Liver (tissue), 9 donors: ENCODE data around the gene IFT43. TPM values are rescaled to one million over a fixed set of nuclear protein-coding genes. Genes with fewer than 3 reads are reported as not detected.

Source experiments
- DNase-seq: peaks from one replicate; pipeline ENCODE4 v3.0.0-alpha.2; 2017; ENCODE audit warnings: low spot score
- H3K27ac ChIP-seq, 2 donors: one replicate each; pipeline ENCODE4 v1.7.0; 2013; ENCODE audit warnings: inconsistent platforms in 2 of 2, low read length in 2 of 2, control low read depth in 1 of 2, low read depth in 1 of 2, mild to moderate bottlenecking in 1 of 2
- H3K27me3 ChIP-seq, 4 donors: one replicate each; pipeline versions ENCODE4 v1.6.1 to v1.7.0; 2013; ENCODE audit warnings: low read length in 3 of 4, inconsistent platforms in 1 of 4, mild to moderate bottlenecking in 1 of 4, moderate library complexity in 1 of 4; ENCODE audit not compliant: control insufficient read depth in 4 of 4, insufficient read depth in 4 of 4
- H3K36me3 ChIP-seq, 4 donors: one replicate each; pipeline versions ENCODE4 v1.6.1 to v1.7.0; 2013; ENCODE audit warnings: low read length in 3 of 4, mild to moderate bottlenecking in 3 of 4, low read depth in 1 of 4, moderate library complexity in 1 of 4; ENCODE audit not compliant: control insufficient read depth in 4 of 4, insufficient read depth in 3 of 4
- H3K4me1 ChIP-seq, 4 donors: one replicate each; pipeline versions ENCODE4 v1.6.1 to v1.7.0; 2013; ENCODE audit warnings: low read length in 3 of 4, mild to moderate bottlenecking in 3 of 4, moderate library complexity in 1 of 4; ENCODE audit not compliant: control insufficient read depth in 4 of 4, insufficient read depth in 4 of 4
- H3K4me3 ChIP-seq, 3 donors: one replicate each; pipeline versions ENCODE4 v1.6.1 to v1.7.0; 2013; ENCODE audit warnings: low read length in 3 of 3, control low read depth in 1 of 3, low read depth in 1 of 3, mild to moderate bottlenecking in 1 of 3
- H3K9ac ChIP-seq, 2 donors: one replicate each; pipeline ENCODE4 v1.7.0; 2013; ENCODE audit warnings: low read length in 2 of 2, mild to moderate bottlenecking in 2 of 2, moderate library complexity in 2 of 2, control low read depth in 1 of 2, low read depth in 1 of 2
- H3K9me3 ChIP-seq, 4 donors: one replicate each; pipeline versions ENCODE4 v1.6.1 to v1.7.0; 2013; ENCODE audit warnings: low read length in 3 of 4; ENCODE audit not compliant: control insufficient read depth in 4 of 4
- EGR1 ChIP-seq, 2 donors: IDR thresholded peaks; 2 replicates each; pipeline ENCODE4 v1.6.1; 2016 to 2018; ENCODE audit warnings: antibody characterized with exemption in 2 of 2, low read depth in 2 of 2
- FOXA1 ChIP-seq: IDR thresholded peaks from 2 replicates; pipeline ENCODE4 v1.6.1; 2016; ENCODE audit warnings: antibody characterized with exemption
- FOXA2 ChIP-seq: IDR thresholded peaks from 2 replicates; pipeline ENCODE4 v1.6.1; 2016; ENCODE audit warnings: antibody characterized with exemption
- GABPA ChIP-seq, 2 donors: IDR thresholded peaks in 1 of 2; conservative IDR thresholded peaks in 1 of 2; 2 replicates each; pipeline ENCODE4 v1.6.1; 2016; ENCODE audit warnings: antibody characterized with exemption in 2 of 2, mild to moderate bottlenecking in 1 of 2, moderate library complexity in 1 of 2
- HNF4A ChIP-seq, 2 donors: conservative IDR thresholded peaks; 2 replicates each; pipeline ENCODE4 v1.6.1; 2016; ENCODE audit warnings: antibody characterized with exemption in 2 of 2, mild to moderate bottlenecking in 2 of 2
- HNF4G ChIP-seq: IDR thresholded peaks from 2 replicates; pipeline ENCODE4 v1.6.1; 2016; ENCODE audit warnings: antibody characterized with exemption
- JUND ChIP-seq, 2 donors: IDR thresholded peaks; 2 replicates each; pipeline ENCODE4 v1.6.1; 2016; ENCODE audit warnings: antibody characterized with exemption in 2 of 2
- NR2F2 ChIP-seq: IDR thresholded peaks from 2 replicates; pipeline ENCODE4 v1.6.1; 2016; ENCODE audit warnings: antibody characterized with exemption
- RAD21 ChIP-seq, 2 donors: IDR thresholded peaks; 2 replicates each; pipeline ENCODE4 v1.6.1; 2016; ENCODE audit warnings: antibody characterized with exemption in 2 of 2, mild to moderate bottlenecking in 2 of 2
- SP1 ChIP-seq: IDR thresholded peaks from 2 replicates; pipeline ENCODE4 v1.6.1; 2018; ENCODE audit warnings: antibody characterized with exemption, mild to moderate bottlenecking
- TAF1 ChIP-seq: conservative IDR thresholded peaks from 2 replicates; pipeline ENCODE4 v1.6.1; 2016; ENCODE audit warnings: antibody characterized with exemption, mild to moderate bottlenecking
- YY1 ChIP-seq: IDR thresholded peaks from 2 replicates; pipeline ENCODE4 v1.6.1; 2016; ENCODE audit warnings: antibody characterized with exemption, mild to moderate bottlenecking
- WGBS: extraction: QIAGEN DNeasy Blood & Tissue Kit; methylation state at CpG from one replicate; pipeline ENCODE4 v1.1.7; 2013; 5-methylcytosine and 5-hydroxymethylcytosine counted together
- polyA plus RNA-seq, 2 donors: library from polyadenylated mRNA; stranded (reverse) in 1 of 2; unstranded in 1 of 2; fragments of 200-250 nt in 1 of 2; fragments of >200 nt in 1 of 2; fragmentation: Nextera tagmentation in 1 of 2; extraction: Ambion mirVana in 1 of 2; gene quantifications; one replicate each; pipeline versions ENCODE4 v1.2.1 to v1.2.3, GENCODE V29; 2013 to 2015
- total RNA-seq, 2 donors: library from RNA; depleted of rRNA; stranded (reverse); fragments of >200 nt; gene quantifications; one replicate each; pipeline ENCODE4 v1.2.3, GENCODE V29; 2014
- TF ChIP-seq, protein P1 (sequence below): fragments of 150-350 bp; IDR thresholded peaks from 2 replicates; pipeline ENCODE4 v1.5.1; 2017; ENCODE audit warnings: improper control_type of control experiment, low read depth, low read length; ENCODE audit not compliant: missing input control
- TF ChIP-seq, protein P2 (sequence below): IDR thresholded peaks from 2 replicates; pipeline ENCODE4 v1.6.1; 2016; ENCODE audit warnings: antibody characterized with exemption
- TF ChIP-seq, protein P3 (sequence below): IDR thresholded peaks from 2 replicates; pipeline ENCODE4 v1.6.1; 2016; ENCODE audit warnings: antibody characterized with exemption
- TF ChIP-seq, protein P4 (sequence below): IDR thresholded peaks from 2 replicates; pipeline ENCODE4 v1.6.1; 2016; ENCODE audit warnings: antibody characterized with exemption, mild to moderate bottlenecking
- donor health status: healthy.
- donor health status: healthy.
- donor health status: healthy.
- donor health status: healthy.
- donor health status: healthy.

The IFT43 gene
- total and polyA plus RNA-seq, 4 donors = 7.8 to 33.6 (median 19.3) TPM

DNA sequence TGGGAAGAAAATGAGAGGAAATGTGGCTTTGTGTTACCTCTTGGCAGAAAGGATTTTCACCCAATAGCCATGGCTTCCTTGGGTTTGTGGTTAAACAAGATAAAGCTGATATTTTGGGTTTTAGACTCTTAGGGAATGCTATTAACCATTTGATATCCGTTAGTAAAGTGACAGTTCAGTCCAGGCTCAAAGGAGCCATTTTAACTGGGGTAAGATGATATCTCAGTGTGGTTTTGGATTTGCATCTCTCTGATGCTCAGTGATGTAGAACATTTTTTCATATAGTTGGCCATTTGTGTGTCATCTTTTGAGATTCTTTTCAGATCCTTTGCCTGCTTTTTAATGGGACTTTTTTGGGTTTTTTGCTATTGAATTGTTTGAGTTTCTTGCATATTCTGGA, 30.1 kb downstream of the IFT43 start:
- no peak for DNase-seq
- Histone ChIP-seq H3K9me3 (no peaks in the 10 kb centered on the region), H3K36me3 (peaks cover 5 to 17% (median 9%) of the 10 kb centered on the region in 4 donors), H3K9ac (no peak overlapping the region), H3K4me3 (no peak overlapping the region), H3K27ac (no peak overlapping the region), H3K4me1 (peaks cover 0 to 10% (median 8%) of the 10 kb centered on the region in 4 donors), H3K27me3 (no peaks in the 10 kb centered on the region)
- WGBS = 89% methylated on average over 1 of the region's 1 CpG
- no peak for TF ChIP-seq HNF4G
- no peak for TF ChIP-seq TAF1
- TF ChIP-seq GABPA (IDR thresholded peaks at IDR 0.05 in 1 of 2, conservative IDR thresholded peaks at IDR 0.05 in 1 of 2) = no peak
- TF ChIP-seq, protein P1, sequence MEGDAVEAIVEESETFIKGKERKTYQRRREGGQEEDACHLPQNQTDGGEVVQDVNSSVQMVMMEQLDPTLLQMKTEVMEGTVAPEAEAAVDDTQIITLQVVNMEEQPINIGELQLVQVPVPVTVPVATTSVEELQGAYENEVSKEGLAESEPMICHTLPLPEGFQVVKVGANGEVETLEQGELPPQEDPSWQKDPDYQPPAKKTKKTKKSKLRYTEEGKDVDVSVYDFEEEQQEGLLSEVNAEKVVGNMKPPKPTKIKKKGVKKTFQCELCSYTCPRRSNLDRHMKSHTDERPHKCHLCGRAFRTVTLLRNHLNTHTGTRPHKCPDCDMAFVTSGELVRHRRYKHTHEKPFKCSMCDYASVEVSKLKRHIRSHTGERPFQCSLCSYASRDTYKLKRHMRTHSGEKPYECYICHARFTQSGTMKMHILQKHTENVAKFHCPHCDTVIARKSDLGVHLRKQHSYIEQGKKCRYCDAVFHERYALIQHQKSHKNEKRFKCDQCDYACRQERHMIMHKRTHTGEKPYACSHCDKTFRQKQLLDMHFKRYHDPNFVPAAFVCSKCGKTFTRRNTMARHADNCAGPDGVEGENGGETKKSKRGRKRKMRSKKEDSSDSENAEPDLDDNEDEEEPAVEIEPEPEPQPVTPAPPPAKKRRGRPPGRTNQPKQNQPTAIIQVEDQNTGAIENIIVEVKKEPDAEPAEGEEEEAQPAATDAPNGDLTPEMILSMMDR = no peak
- no peak for TF ChIP-seq RAD21 (IDR thresholded peaks at IDR 0.05)
- TF ChIP-seq, protein P2, sequence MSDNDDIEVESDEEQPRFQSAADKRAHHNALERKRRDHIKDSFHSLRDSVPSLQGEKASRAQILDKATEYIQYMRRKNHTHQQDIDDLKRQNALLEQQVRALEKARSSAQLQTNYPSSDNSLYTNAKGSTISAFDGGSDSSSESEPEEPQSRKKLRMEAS = no peak
- no peak for TF ChIP-seq SP1
- TF ChIP-seq HNF4A (conservative IDR thresholded peaks at IDR 0.05) = no peak
- no peak for TF ChIP-seq NR2F2
- no peak for TF ChIP-seq JUND (IDR thresholded peaks at IDR 0.05)
- TF ChIP-seq, protein P3, sequence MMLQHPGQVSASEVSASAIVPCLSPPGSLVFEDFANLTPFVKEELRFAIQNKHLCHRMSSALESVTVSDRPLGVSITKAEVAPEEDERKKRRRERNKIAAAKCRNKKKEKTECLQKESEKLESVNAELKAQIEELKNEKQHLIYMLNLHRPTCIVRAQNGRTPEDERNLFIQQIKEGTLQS = no peak

DNA sequence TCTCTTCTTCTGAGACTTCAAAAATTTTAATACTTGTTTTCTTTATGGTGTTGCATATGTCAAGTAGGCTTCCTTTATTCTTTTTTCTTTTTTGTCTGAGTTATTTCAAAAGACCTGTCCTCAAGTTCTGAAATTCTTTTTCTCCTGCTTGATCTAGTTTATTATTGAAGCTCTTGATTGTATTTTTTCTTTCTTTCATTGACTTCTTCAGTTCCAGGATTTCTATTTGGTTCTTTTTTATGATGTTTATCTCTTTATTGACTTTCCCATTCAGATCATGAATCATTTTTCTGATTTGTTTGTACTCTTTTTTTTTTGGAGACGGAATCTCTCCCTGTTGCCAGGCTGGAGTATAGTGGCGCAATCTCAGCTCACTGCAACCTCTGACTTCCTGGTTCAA, 34.1 kb downstream of the IFT43 start:
- no peaks in the 10 kb centered on the region for H3K27me3 ChIP-seq
- H3K27ac ChIP-seq = no peak overlapping the region
- H3K9me3 ChIP-seq = no peaks in the 10 kb centered on the region
- DNase-seq = no peak
- H3K4me3 ChIP-seq = no peak overlapping the region
- TF ChIP-seq YY1 (no peak), JUND (IDR thresholded peaks at IDR 0.05) (no peak), HNF4A (conservative IDR thresholded peaks at IDR 0.05) (no peak), HNF4G (no peak), EGR1 (IDR thresholded peaks at IDR 0.05; ENCODE audit: low read depth in 2 of 2) (no peak), GABPA (IDR thresholded peaks at IDR 0.05 in 1 of 2, conservative IDR thresholded peaks at IDR 0.05 in 1 of 2) (no peak), FOXA2 (no peak), NR2F2 (no peak), SP1 (no peak), FOXA1 (no peak)
- TF ChIP-seq, protein P3 = no peak
- TF ChIP-seq, protein P4, sequence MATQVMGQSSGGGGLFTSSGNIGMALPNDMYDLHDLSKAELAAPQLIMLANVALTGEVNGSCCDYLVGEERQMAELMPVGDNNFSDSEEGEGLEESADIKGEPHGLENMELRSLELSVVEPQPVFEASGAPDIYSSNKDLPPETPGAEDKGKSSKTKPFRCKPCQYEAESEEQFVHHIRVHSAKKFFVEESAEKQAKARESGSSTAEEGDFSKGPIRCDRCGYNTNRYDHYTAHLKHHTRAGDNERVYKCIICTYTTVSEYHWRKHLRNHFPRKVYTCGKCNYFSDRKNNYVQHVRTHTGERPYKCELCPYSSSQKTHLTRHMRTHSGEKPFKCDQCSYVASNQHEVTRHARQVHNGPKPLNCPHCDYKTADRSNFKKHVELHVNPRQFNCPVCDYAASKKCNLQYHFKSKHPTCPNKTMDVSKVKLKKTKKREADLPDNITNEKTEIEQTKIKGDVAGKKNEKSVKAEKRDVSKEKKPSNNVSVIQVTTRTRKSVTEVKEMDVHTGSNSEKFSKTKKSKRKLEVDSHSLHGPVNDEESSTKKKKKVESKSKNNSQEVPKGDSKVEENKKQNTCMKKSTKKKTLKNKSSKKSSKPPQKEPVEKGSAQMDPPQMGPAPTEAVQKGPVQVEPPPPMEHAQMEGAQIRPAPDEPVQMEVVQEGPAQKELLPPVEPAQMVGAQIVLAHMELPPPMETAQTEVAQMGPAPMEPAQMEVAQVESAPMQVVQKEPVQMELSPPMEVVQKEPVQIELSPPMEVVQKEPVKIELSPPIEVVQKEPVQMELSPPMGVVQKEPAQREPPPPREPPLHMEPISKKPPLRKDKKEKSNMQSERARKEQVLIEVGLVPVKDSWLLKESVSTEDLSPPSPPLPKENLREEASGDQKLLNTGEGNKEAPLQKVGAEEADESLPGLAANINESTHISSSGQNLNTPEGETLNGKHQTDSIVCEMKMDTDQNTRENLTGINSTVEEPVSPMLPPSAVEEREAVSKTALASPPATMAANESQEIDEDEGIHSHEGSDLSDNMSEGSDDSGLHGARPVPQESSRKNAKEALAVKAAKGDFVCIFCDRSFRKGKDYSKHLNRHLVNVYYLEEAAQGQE = no peak
- TF ChIP-seq, protein P1 = no peak
- TF ChIP-seq, protein P2 = no peak
- peaks cover 1 to 17% (median 12%) of the 10 kb centered on the region in 4 donors for H3K36me3 ChIP-seq
- no peaks in the 10 kb centered on the region for H3K4me1 ChIP-seq
- H3K9ac ChIP-seq = no peak overlapping the region
- 72% methylated on average over 2 of the region's 2 CpGs for WGBS
